ENCODE results near the gene CHN1. TPM values are rescaled to one million over a fixed set of nuclear protein-coding genes. Genes with fewer than 3 reads are reported as not detected.

Gene CHN1
- total and polyA plus RNA-seq, 2 of the 8 experiments (the other 6 are each of a cell fraction or from before 2014, with no cell fraction given): 54.0 to 65.7 TPM

DNA sequence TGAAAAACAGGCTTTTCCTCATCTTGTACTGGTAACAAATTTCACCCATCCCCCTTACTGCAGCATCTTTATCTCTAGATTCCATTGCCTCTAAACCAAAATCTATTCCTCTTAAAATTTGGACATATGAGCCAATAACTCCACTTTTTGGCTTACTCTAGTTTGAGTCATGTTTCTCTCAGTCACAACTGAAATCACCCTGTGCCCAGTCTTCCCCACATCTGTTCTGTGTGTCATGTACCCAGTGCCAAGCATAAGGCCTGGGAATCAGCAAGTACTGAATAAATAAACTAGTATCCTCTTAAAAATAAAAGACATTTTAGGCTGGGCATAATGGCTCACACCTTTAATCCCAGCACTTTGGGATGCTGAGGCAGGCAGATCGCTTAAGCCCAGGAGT is 20.8 kb upstream of the CHN1 start:
- Histone ChIP-seq H2BK20ac (ENCODE audit: low read length) (no peak overlapping the region), H3K9me3 (ENCODE audit: insufficient read depth in 2 of 2, low read depth in 1 of 2, low read length in 1 of 2) (no peaks in the 10 kb centered on the region; a peak in 1 of 4 replicates), H3K23ac (ENCODE audit: insufficient read length) (no peak overlapping the region), H4K5ac (ENCODE audit: insufficient read length, low read depth, low read length) (no peak overlapping the region), H3K36me3 (ENCODE audit: control insufficient read depth in 2 of 4, insufficient read depth in 4 of 4, low read length in 3 of 4) (no peaks in the 10 kb centered on the region), H3K18ac (ENCODE audit: extremely low read depth, low read length) (no peak overlapping the region), H2AK5ac (ENCODE audit: low read depth, low read length) (no peak overlapping the region), H4K8ac (ENCODE audit: extremely low read depth, insufficient read depth, low read length) (no peak overlapping the region), H3K4me3 (ENCODE audit: extremely low read depth in 1 of 4, insufficient read depth in 2 of 4, low read depth in 3 of 4, low read length in 4 of 4) (no peak overlapping the region), H3K79me1 (ENCODE audit: low read depth, low read length) (no peaks in the 10 kb centered on the region), H4K20me1 (replicated peaks in 1 of 2; ENCODE audit: control insufficient read depth in 1 of 2, insufficient read depth in 2 of 2, low read length in 2 of 2) (no peaks in the 10 kb centered on the region), H2BK120ac (replicated peaks; ENCODE audit: low read depth, low read length) (no peak overlapping the region), H2BK5ac (ENCODE audit: low read depth, low read length) (no peak overlapping the region), H3K27ac (ENCODE audit: low read depth, low read length) (no peak overlapping the region), H2AFZ (ENCODE audit: low read length) (no peak overlapping the region), H3K56ac (replicated peaks; ENCODE audit: insufficient read length, low read depth, low read length) (no peak overlapping the region), H3K4ac (replicated peaks; ENCODE audit: insufficient read length, low read depth, low read length) (no peak overlapping the region), H4K91ac (replicated peaks; ENCODE audit: insufficient read length, low read length) (no peak overlapping the region), H3K14ac (ENCODE audit: insufficient read length) (no peak overlapping the region), H3K4me2 (ENCODE audit: insufficient read depth in 1 of 2, low read depth in 2 of 2, low read length in 2 of 2) (no peak overlapping the region), H3K9ac (replicated peaks in 1 of 4; ENCODE audit: extremely low read depth in 1 of 4, low read depth in 3 of 4, low read length in 3 of 4) (no peak overlapping the region), H2BK15ac (ENCODE audit: low read length) (no peak overlapping the region), H3K79me2 (ENCODE audit: control insufficient read depth in 1 of 2, insufficient read depth in 2 of 2, low read length in 2 of 2) (no peaks in the 10 kb centered on the region), H3K23me2 (ENCODE audit: low read depth, low read length) (no peaks in the 10 kb centered on the region), H3K4me1 (replicated peaks in 1 of 4; ENCODE audit: control insufficient read depth in 3 of 4, insufficient read depth in 4 of 4, low read length in 3 of 4) (no peaks in the 10 kb centered on the region; a peak in 1 of 7 replicates), H3K27me3 (replicated peaks in 1 of 4; ENCODE audit: control insufficient read depth in 3 of 4, extremely low read depth in 1 of 4, insufficient read depth in 3 of 4, low read length in 3 of 4) (no peaks in the 10 kb centered on the region), H2BK12ac (ENCODE audit: low read depth, low read length) (no peak overlapping the region)
- FAIRE-seq (no peak), DNase-seq (ENCODE audit: low read depth in 1 of 2, low spot score in 2 of 2) (no peak)
- 94% methylated on average over 1 of the region's 1 CpG; no CpG with 5 or more reads in 1 of the 2 experiments for WGBS, 2 experiments (ENCODE audit: extremely low coverage in 1 of 2, insufficient coverage in 1 of 2, insufficient read length in 1 of 2, insufficient replicate concordance in 2 of 2, low coverage in 1 of 2, low lambda C conversion rate in 2 of 2, missing lambda C conversion rate in 1 of 2)
- POLR2A ChIA-PET (ENCODE audit: partially characterized antibody): interaction anchor here (0.7 kb wide), 1 partner anchor 264 kb away, joined by 5 read pairs; no protein-coding TSS in a partner anchor
- TF ChIP-seq CREB1 (IDR thresholded peaks at IDR 0.05) (no peak), NANOG (IDR thresholded peaks at IDR 0.05; ENCODE audit: insufficient read depth, low read depth, low read length, poor library complexity, severe bottlenecking) (no peak), SIN3A (conservative IDR thresholded peaks at IDR 0.05 in 1 of 2, IDR thresholded peaks at IDR 0.05 in 1 of 2; ENCODE audit: low read depth in 1 of 2, low read length in 2 of 2) (no peak), SUZ12 (IDR thresholded peaks at IDR 0.05; ENCODE audit: low read length) (no peak), RXRA (IDR thresholded peaks at IDR 0.05; ENCODE audit: insufficient read depth, low read depth, low read length) (no peak), TEAD4 (IDR thresholded peaks at IDR 0.05; ENCODE audit: low read depth, low read length) (no peak), PHF8 (conservative IDR thresholded peaks at IDR 0.05; ENCODE audit: low read depth, low read length) (no peak), GABPA (IDR thresholded peaks at IDR 0.05; ENCODE audit: borderline replicate concordance, insufficient read depth, low read length) (no peak), MAFK (IDR thresholded peaks at IDR 0.05; ENCODE audit: low read depth, low read length) (no peak)
- CTCF ChIA-PET (ENCODE audit: partially characterized antibody): interaction anchor here (0.7 kb wide), 1 partner anchor 329 kb away, joined by 4 read pairs; no protein-coding TSS in a partner anchor

Measured in H1 (cell line).